Choroid plexus epithelial cell (primary cell): ENCODE measurements around the gene IKZF3.
"Not testable (repeated sequence)": the region's sequence is repeated elsewhere in the genome, so short reads cannot be mapped to it uniquely, and the experiment has no call there.

Experiments
- DNase-seq: peaks from one replicate; pipeline ENCODE4 v3.0.0-alpha.2; 2010; ENCODE audit warnings: low read depth
- H3K4me3 ChIP-seq: 2 replicates; pipeline ENCODE4 v1.5.1; 2011; ENCODE audit warnings: low read depth, mild to moderate bottlenecking, control low read depth, low read length, moderate library complexity
- CTCF ChIP-seq: conservative IDR thresholded peaks from 2 replicates; pipeline ENCODE4 v1.5.1; 2011; ENCODE audit warnings: low read depth, mild to moderate bottlenecking, control low read depth, inconsistent platforms, low read length, moderate library complexity

IKZF3 gene

GRCh38 chr17:39750131-39751015 lies 113.7 kb downstream of the IKZF3 start:
- TF ChIP-seq CTCF = no peak
- DNase-seq = no peak
- no peak overlapping the region for H3K4me3 ChIP-seq

- not testable (repeated sequence) for H3K4me3 ChIP-seq, DNase-seq
These were observed 115.6 kb downstream of the IKZF3 start for GRCh38 chr17:39748444-39749034.

- no peak for TF ChIP-seq CTCF
- H3K4me3 ChIP-seq = no peak overlapping the region
- DNase-seq = no peak
These were observed 116.4 kb downstream of the IKZF3 start for GRCh38 chr17:39747745-39748144.

- H3K4me3 ChIP-seq = no peak overlapping the region
- DNase-seq = no peak
- no peak for TF ChIP-seq CTCF
These were observed 118.0 kb downstream of the IKZF3 start for GRCh38 chr17:39746145-39746461.

- DNase-seq = no peak
- TF ChIP-seq CTCF = no peak
- no peak overlapping the region for H3K4me3 ChIP-seq
These were observed 118.6 kb downstream of the IKZF3 start for GRCh38 chr17:39745335-39746144.

GRCh38 chr17:39744836-39745215 lies 119.3 kb downstream of the IKZF3 start:
- peak; percentile 19 for TF ChIP-seq CTCF

GRCh38 chr17:39744075-39744835 lies 119.9 kb downstream of the IKZF3 start:
- DNase-seq = no peak
- H3K4me3 ChIP-seq = no peak overlapping the region
- TF ChIP-seq CTCF = no peak

More at GRCh38 chr17:39744836-39745215, 119.3 kb downstream of the IKZF3 start:
- H3K4me3 ChIP-seq = no peak overlapping the region
- no peak for DNase-seq
